Mesothelial cell of epicardium (in vitro differentiated cells): ENCODE data around the gene MAP3K21. TPM values are rescaled to one million over a fixed set of nuclear protein-coding genes. Genes with fewer than 3 reads are reported as not detected.

Experiments used
- DNase-seq, 2 experiments: peaks; one replicate each; pipeline ENCODE4 v3.0.0; 2021; ENCODE audit warnings: low spot score in 2 of 2; ENCODE audit not compliant: unreplicated experiment in 2 of 2
- H3K27ac Mint-ChIP-seq: 2 replicates; pipeline ENCODE4 v1.8.0; 2021; ENCODE audit warnings: mixed read lengths
- H3K27me3 Mint-ChIP-seq: 2 replicates; pipeline ENCODE4 v1.8.0; 2021; ENCODE audit warnings: low read depth, mixed read lengths
- H3K36me3 Mint-ChIP-seq: 2 replicates; pipeline ENCODE4 v1.8.0; 2021; ENCODE audit warnings: mixed read lengths
- H3K4me1 Mint-ChIP-seq: 2 replicates; pipeline ENCODE4 v1.8.0; 2021; ENCODE audit warnings: mixed read lengths
- H3K4me3 Mint-ChIP-seq: 2 replicates; pipeline ENCODE4 v1.8.0; 2021; ENCODE audit warnings: mild to moderate bottlenecking, moderate library complexity, mixed read lengths
- H3K9me3 Mint-ChIP-seq: 2 replicates; pipeline ENCODE4 v1.8.0; 2021; ENCODE audit warnings: mixed read lengths
- CTCF ChIP-seq: fragments of 200-600 bp; sonication (generic); IDR thresholded peaks from one replicate; pipeline ENCODE4 v1.5.0; 2021; ENCODE audit warnings: antibody characterized with exemption; ENCODE audit not compliant: unreplicated experiment
- total RNA-seq: library from RNA; stranded (reverse); gene quantifications from 3 replicates; pipeline ENCODE4 v1.2.1, GENCODE V29; 2021

MAP3K21 gene
- total RNA-seq, 1 donor from 2014 or later, result 6.6 TPM

GRCh38 chr1:233390842-233391737 is 63.6 kb downstream of the MAP3K21 start:
- DNase-seq, result no peak
- Mint-ChIP-seq H3K27ac (no peak overlapping the region), H3K36me3 (peaks cover 2% of the 10 kb centered on the region), H3K4me1 (peaks cover 9% of the 10 kb centered on the region), H3K9me3 (peaks cover 20% of the 10 kb centered on the region), H3K27me3 (peaks cover 24% of the 10 kb centered on the region), H3K4me3 (no peak overlapping the region)
- TF ChIP-seq CTCF, result no peak

DNA sequence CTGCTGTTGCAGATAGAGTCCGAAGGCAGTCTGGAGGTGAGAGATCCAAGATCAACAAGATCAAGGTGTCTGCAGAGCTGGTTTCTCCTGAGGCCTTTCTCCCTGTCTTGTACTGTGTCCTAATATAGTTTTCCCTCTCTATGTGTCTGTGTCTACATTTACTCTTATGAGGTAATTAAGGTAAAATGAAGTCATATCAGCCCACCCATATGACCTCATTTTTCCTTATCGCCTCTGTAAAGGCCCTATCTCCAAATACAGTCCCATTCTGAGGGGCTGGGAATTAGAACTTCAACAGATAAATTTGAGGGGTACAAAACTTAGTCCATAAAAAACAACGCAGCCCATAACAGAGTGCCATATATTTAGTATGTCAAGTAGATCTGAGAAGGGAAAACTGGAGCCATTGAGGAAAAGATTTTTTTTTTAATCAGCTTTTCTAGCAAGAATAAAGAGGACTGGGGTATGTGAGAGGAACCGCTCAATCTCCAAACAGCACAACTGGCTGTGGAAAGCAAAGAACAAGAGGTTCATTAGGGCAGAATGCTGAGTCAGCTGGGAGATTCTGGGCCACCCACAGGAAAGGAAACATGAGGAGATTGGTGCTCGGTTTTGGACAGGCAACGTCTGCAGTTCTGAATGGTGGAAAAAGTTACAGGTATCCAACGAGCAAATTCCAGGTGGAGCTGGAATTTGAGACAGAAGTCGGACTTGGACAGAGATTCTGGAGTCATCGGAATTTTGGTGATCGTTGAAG is 65.7 kb downstream of the MAP3K21 start:
- H3K27me3 Mint-ChIP-seq, result peaks cover 24% of the 10 kb centered on the region
- DNase-seq, result no peak
- no peak overlapping the region for H3K27ac Mint-ChIP-seq
- no peak overlapping the region for H3K4me3 Mint-ChIP-seq
- peaks cover 9% of the 10 kb centered on the region for H3K4me1 Mint-ChIP-seq
- peaks cover 11% of the 10 kb centered on the region for H3K9me3 Mint-ChIP-seq
- H3K36me3 Mint-ChIP-seq, result peaks cover 2% of the 10 kb centered on the region
- no peak for TF ChIP-seq CTCF

GRCh38 chr1:233393926-233394680 is 66.6 kb downstream of the MAP3K21 start:
- DNase-seq, result no peak
- Mint-ChIP-seq H3K27ac (no peak overlapping the region), H3K27me3 (peaks cover 23% of the 10 kb centered on the region), H3K9me3 (peaks cover 3% of the 10 kb centered on the region), H3K4me3 (no peak overlapping the region), H3K4me1 (peaks cover 9% of the 10 kb centered on the region), H3K36me3 (no peaks in the 10 kb centered on the region)
- TF ChIP-seq CTCF, result no peak

GRCh38 chr1:233394860-233395717 is 67.6 kb downstream of the MAP3K21 start:
- Mint-ChIP-seq H3K9me3 (no peaks in the 10 kb centered on the region), H3K4me3 (no peak overlapping the region), H3K27me3 (peaks cover 23% of the 10 kb centered on the region), H3K36me3 (no peaks in the 10 kb centered on the region), H3K4me1 (peaks cover 9% of the 10 kb centered on the region), H3K27ac (no peak overlapping the region)
- TF ChIP-seq CTCF, result peak; percentile 50
- DNase-seq, result no peak
